NCI-H226 (cell line): Measurements from ENCODE around the gene RIT1.

ENCODE experiments used
- DNase-seq: peaks from one replicate; pipeline ENCODE4 v3.0.0-alpha.2; 2015

RIT1 gene, protein sequence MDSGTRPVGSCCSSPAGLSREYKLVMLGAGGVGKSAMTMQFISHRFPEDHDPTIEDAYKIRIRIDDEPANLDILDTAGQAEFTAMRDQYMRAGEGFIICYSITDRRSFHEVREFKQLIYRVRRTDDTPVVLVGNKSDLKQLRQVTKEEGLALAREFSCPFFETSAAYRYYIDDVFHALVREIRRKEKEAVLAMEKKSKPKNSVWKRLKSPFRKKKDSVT

DNA sequence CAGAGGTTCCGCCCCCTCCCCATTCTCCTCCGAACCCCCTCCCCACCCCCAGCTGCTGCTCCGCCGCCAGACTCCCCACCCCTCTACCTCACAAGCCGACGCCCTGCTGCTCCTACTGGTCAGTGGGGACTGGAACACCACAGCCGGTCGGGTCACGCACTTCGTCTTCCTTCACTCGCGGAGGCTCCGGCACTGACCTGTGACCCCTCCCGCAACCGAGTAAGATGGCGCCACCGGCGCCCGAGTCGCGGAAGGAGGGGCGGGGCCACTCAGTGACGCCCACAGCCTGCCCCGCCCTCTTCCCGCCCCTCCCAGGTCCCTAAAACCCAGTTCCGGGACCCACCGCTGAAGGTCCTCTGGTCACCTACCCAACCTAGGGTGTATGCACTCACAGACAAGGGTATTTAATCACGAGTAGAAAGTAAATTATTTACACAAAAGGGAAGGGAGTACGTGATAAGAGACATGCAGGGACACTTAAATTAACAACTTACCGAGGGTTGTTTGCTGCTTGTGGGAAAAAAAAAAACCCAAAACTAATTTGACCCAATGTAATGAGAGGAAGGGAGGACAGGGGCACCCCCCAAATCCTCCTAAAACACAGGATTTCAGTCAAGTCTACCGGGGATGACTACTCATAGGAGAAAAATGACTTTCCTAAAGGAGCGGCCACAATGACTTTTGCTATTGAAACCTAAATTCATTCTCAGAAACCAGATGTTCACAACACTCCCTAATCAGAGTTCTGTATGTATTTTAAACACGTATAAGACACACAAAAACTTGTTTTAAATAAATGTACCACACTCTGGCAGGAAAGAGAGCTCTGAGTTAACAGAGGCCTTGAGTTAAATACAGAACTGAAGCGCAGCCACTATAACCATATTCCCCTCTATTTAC lies at the start of gene RIT1:
Gene RIT1 (minus strand): TSS at position 194 of the 900 bp plus-strand sequence. CDS start 588 bp downstream, outside the sequence.
- peak; percentile 69 for DNase-seq

DNA sequence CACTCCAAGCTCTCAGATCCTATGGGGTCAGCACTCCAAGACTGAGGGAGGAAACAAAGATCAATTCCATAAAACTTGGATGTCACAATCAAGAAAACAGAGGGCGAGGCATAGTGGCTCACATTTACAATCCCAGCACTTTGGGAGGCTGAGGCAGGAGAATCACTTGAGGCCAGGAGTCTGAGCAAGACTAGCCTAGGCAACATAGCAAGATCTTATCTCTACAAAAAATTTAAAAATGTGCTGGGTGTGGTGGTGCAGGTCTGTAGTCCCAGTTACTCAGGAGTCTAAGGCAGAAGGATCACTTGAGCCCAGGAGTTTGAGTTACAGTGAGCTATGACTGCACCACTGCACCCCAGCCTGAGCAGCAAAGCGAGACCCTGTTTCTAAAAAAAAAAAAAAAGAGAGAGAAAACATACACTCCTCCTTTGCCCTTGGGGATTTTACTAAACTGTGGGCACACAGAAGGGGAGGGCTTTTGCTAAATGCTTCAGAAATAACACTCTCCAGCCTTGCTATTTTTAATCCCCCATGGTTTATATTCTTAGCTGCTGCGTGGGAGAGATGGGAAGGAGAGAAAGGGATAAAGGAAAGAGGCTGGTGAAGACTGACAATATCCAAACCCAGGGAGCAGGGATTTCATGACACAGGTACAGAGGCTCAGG lies 49.1 kb upstream of the RIT1 start:
- no peak for DNase-seq

DNA sequence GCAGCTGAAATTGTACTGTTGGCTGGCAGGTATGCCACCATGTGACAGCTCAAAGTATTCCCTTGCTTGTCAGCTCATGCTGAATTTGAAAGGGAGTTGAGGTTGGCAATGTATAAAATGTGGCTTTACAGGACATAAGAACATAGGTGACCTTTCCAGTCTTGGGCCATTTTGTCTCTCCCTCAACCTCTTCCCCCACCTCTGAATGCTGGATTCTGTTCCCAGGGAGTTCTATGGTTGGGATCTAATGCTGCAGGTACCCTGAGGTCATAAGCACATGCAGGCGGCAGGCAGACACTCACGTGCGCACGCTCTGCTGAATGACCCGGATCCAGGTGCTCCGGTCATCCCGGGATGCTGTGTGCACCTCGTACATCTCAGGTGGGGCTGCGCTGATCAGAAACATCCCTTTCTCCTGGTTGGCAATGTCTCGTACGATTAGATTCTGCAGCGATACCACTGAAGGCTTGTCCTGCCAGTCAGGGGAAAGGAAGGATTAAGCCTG lies 46.3 kb upstream of the RIT1 start:
- DNase-seq, result no peak

DNA sequence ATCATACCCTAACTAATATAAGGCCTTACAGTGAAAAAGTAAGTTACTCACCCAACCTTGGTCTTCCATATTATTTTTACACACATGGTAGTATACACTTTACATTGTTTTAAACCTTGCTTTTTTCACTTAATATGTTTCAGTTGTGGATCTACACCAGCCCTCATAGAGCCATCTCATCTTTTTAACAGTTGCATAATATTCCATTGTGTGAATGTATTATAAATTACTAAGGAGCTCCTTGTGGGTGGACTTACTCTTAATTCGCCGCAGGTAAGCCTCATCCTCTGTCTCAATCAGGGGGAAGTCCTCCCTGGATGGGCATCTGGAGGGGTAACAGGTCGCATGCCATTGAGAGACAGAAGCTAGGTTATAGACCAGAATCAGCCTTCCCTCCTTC lies 43.5 kb upstream of the RIT1 start:
- DNase-seq, result no peak

DNA sequence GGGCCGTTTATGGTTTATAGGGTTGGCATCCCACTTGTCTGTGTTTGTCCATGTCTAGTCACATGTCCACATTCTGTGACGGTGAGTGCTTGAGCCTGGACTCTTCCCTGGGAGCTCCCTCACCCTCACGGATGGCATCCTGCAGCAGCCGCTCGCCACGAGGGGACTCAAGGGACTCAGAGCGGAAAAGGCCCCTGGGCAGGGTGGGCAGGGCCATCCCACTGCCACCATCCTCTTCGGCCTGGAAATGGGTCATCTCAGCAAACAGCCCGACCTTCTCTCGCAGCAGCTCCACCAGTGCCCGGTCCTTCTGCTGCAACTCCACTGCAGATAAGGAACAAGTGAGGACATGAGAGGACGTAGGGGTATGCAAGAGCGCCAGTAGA lies 41.3 kb upstream of the RIT1 start:
- no peak for DNase-seq

- no peak for DNase-seq
Measured at GRCh38 chr1:155951753-155952504, 40.8 kb upstream of the RIT1 start.

- DNase-seq, result no peak
Measured at GRCh38 chr1:155950829-155951228, 39.7 kb upstream of the RIT1 start.

DNA sequence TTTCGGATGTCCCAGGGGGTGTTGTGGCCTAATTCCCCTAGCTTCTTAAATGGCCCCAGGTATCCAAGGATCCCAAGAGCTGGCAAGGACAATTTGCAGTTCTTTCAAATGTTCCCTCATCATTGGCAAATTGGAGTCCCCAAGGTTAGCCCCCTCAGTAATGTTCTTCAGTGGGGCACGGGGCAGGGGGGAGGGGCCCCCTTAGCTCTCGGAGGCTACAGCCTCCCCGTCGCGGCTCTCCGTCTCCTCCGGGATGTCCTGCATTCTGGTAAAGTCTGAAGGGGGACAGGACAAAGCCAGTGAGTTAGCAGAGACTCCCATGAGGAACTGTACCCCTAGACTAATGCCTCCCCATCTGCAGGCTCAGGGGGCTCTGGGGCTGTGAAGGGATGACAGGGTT lies 36.6 kb upstream of the RIT1 start:
- no peak for DNase-seq

- DNase-seq, result no peak
Measured at GRCh38 chr1:155947292-155947691, 36.1 kb upstream of the RIT1 start.

GRCh38 chr1:155946633-155947219 lies 35.6 kb upstream of the RIT1 start:
- no peak for DNase-seq

- no peak for DNase-seq
Measured at GRCh38 chr1:155944444-155944799, 33.3 kb upstream of the RIT1 start.

GRCh38 chr1:155942578-155943141 lies 31.5 kb upstream of the RIT1 start:
- DNase-seq, result no peak

GRCh38 chr1:155941845-155942531 lies 30.8 kb upstream of the RIT1 start:
- DNase-seq, result no peak

GRCh38 chr1:155940993-155941844 lies 30.1 kb upstream of the RIT1 start, which contains the start of gene RXFP4:
RXFP4 (plus strand) TSS chr1:155941638; CDS start chr1:155941710, 72 bp downstream.
- DNase-seq, result peak; percentile 48

DNA sequence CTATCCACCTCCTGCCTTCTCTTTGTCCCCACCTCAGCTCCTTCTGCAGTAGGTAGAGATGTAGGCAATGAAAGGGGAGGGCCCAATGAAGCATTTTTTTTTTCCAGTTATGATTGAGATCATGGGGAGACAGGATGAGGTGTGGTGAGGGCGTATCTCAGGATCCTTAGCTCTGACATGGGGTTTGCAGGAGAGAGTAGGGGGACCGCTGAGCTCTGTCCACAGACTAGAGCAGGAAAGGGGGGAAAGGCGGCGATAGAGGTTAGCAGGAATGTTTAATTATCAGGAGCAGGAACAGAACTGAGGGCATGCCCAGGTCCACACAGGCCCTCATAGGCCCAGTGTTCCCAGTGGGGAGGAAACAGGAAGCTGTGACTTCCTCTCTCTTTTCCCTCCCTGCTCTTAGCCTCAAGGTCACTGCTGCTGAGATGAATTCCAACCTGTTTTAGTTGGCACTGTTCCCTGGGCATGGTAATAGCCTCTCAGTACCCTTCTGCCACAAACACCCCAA lies 29.4 kb upstream of the RIT1 start:
- peak; percentile 67 for DNase-seq

DNA sequence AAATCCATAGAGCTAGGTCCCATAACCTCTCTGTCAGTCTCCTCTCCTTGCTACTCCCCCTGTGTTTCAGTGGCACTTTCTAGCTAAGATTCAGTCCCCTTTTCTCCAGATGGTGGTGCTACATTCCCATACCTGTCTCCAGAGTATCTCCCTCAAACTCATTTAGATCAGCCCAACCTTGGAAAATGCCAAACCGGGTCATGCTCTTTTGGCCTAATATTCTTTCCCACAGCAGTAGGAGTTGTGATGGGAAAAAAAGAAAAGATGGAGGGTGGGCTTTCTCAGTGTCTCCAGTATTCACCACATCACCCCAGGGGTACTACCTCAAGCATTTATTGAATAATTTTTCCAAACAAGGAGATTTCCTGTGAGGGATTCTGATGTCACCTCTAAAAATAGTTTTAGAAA lies 27.1 kb upstream of the RIT1 start:
- peak; percentile 54 for DNase-seq

- no peak for DNase-seq
Measured at GRCh38 chr1:155934936-155935590, 23.9 kb upstream of the RIT1 start.

DNA sequence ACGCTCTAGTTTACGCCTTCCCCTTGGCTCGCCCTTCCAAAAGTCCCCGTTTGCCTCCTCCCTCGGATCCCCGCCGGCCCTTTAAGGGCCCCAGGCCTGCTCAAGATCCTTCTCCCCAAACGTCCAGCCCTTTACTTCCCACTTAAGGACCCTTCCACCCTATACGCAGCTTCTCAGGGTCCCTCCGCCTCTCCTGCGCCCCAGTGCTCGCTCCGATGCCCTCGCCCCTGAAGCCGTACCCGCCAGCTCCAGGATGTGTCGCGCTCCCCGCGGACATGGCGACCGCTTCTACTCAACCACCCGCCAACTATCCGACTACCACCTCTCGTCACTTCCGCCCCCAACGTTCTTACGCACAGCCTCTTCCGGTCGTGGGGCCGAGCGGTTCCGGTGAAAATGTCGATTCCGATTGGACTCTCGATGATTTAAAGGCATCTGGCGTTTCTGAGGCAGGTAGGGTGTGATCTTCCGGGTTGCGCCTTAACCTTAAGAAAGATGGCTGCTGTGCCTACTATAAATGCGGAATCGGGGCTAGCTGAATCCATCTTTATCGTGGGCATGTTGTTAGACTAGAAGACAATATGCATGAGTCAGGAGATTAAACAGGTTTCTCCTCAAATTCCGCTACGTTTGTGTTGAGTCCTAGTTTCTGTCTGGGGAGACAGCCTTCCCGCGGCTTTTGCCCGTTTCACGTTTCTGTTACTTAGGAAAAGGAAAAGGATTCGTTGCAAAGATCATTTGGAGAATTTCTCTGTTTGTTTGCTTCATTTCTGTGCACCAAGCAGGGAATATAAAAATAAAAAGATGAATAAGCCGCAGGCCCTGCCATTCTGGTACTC lies 23.2 kb upstream of the RIT1 start, which contains the start of gene KHDC4:
Gene KHDC4 (minus strand): TSS at position 317 of the 839 bp plus-strand sequence. CDS start 40 bp downstream, at position 277.
- peak; percentile 98 for DNase-seq
